ENCODE data around the gene CA5A. TPM values are rescaled to one million over a fixed set of nuclear protein-coding genes. Genes with fewer than 3 reads are reported as not detected.
"Not testable (repeated sequence)": the region's sequence is repeated elsewhere in the genome, so short reads cannot be mapped to it uniquely, and the experiment has no call there.

Gene CA5A
- total RNA-seq (2014; rRNA removed; shearing (Covaris generic); ENCODE audit: low replicate concordance): not detected in 2 replicates

DNA sequence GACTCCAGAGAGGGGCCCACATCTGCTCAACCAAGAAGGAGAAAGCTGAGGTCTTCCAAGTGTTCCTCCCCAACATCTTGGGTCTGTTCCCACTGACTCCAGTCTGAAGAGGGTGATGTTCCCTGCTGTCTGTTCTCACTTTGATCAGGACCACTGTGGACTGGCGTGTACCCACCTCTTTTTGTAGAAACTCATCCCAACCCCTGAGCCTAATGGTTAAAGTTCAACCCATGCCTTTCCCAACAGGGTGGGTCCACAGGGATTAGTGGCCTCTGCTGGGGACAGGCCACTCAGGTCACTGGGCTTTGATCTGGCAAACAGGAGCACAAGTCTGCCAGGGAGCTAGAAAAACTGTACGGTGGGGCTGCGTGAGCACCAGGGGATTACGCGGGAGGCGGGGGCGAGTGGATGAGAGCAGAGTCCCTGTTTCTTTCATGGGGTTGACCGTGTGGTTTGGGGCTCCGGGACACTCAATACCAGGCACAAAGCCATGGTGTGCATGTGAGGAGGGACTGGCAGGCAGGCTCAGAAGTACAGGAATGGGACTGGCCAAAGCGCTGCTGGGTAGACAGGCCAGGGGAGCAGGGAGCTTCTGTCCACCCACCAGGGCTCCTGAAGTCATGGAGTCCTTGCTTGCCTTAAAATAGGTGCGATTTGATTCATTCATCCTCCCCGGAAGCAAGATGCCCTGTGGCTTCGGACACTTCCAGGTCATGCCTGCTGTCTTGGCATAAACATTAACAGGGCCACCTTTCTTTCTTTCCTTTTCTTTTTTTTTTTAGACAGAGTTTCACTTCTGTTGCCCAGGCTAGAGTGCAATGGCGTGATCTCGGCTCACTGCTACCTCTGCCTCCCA is at the start of gene CA5A:
Gene CA5A (minus strand): TSS at position 155 of the 856 bp plus-strand sequence. CDS start 79 bp downstream, at position 76.
- Histone ChIP-seq H3K9me3 (no peaks in the 10 kb centered on the region), H3K36me3 (no peaks in the 10 kb centered on the region), H3K27me3 (no peaks in the 10 kb centered on the region), H3K4me3 (no peak within 1 kb of the TSS)
- no peak for DNase-seq

DNA sequence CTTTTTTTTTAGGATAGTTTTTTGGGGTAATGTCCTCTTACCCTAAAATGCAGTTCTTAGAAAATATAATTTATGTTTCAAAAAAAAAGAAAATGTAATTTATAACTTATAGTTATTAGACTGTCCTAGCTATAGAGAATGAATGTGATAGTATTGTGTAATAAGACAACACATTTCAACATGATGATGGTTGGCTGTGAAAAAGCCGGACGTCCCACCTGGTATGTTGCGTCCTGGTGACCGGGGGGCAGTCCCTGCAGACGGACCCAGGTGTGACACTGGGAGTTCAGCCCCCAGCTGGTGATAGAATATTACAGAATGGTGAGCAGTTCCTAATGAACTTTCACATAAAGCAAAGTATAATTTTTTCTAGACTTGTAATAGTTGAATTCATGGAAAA is 49.2 kb upstream of the CA5A start:
- not testable (repeated sequence) for H3K36me3 ChIP-seq, H3K27me3 ChIP-seq, DNase-seq, H3K4me3 ChIP-seq, H3K9me3 ChIP-seq

DNA sequence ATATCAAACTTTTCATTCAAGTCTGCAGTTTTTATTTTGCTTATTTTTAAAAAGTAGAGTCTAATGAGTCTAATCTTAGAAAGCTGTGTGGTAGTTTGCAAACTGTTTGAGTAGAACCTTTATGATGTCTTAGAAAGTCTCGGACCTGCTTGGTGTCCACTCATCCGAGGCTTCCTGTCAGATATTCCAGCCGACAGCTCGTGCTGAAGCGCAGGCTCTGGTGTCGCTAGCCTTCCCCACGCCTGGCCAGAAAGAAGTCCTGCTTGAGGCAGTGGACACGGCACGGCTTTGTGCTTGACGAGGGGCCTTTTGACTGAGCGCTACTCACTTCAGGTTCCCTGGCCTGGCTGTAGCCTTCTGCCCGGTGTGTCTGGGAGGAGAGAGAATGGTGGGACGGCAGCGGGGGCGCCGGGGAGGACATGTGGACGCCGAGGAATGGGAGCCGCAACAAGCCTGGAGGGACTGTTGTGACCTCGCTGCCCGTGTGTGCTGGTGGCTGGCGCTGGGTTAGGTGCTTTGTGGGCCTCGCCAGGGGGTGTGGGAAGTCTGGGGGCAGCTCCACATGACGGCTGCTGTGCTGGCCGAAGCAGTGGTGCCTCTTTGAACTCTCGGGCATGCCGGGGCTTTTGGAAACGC is 48.4 kb upstream of the CA5A start:
- DNase-seq: no peak
- H3K4me3 ChIP-seq: no peak overlapping the region
- H3K36me3 ChIP-seq: peaks cover 2% of the 10 kb centered on the region; the same call in 1 of the 2 replicates
- no peaks in the 10 kb centered on the region for H3K27me3 ChIP-seq
- no peaks in the 10 kb centered on the region for H3K9me3 ChIP-seq

DNA sequence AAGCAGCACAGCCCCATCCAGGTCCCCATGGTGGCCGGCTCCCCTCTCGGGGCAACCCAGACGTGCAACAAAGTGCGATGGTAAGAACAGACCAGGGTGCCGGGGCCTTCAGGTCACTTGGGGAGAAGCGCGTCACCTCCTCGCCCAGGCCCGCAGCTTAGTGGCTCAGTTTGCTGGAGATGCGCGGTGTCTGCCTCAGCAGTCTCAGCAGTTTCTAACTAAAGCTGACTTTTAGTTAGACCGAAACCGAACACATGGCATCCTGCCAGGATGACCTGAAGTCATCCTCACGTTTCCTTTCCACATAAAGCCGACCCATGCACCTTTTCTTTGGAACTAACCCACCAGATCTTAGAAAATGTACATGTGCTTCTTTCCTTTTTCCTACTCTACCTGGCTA is 47.9 kb upstream of the CA5A start:
- not testable (repeated sequence) for H3K9me3 ChIP-seq, H3K27me3 ChIP-seq, DNase-seq, H3K4me3 ChIP-seq, H3K36me3 ChIP-seq

DNA sequence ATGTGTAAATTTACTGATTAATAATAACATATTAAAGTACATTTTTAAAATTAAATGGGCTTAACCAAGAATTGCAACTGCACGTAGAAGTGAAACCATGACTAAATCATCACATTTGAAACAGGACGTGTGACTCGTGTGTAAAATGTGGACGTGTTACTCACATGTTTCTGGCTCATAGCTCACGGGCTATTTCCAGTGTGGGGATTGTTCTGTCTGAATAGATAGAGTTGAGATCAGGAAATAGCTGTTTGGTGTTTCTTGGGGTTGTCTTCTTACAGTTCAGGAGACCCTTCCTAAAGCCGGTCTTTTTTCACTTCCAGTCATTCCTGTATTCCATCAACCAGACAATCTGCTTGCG is 47.4 kb upstream of the CA5A start:
- DNase-seq, H3K9me3 ChIP-seq: not testable (repeated sequence)

DNA sequence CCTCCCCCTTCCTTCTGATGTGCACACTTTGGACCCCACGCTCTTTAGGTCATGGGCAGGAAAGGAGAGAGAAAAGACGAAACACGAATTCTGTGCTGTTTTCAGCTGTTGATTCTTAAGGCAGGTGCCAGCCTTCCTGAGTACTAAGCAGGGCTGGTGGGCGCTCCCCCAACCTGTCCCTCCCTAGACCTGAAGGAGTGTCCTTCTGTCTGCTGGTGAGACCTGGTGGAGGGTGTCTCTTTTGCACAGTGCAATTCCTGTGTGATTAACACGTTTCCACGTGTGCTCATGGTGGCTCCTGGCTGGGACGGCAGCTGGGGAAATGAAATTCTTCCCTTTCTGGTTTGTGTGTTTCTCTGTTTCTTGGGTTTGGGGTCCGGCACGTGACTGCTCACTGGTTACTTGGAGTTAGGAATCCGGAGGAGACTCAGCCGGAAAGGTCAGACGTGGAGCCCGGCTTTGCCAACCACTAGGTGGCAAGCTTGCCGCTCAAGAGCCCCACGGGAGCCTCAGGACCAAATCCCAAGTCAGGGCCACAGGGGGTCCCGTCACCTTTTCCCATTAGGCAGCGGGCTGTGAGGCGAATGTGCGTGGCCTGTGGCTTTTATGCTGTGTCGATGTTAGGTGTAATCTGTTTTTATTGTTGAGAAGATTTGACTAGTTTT is 46.9 kb upstream of the CA5A start:
- DNase-seq, H3K4me3 ChIP-seq, H3K27me3 ChIP-seq, H3K36me3 ChIP-seq, H3K9me3 ChIP-seq: not testable (repeated sequence)

More for the DNA sequence above, 47.4 kb upstream of the CA5A start:
- not testable (repeated sequence) for H3K36me3 ChIP-seq, H3K4me3 ChIP-seq, H3K27me3 ChIP-seq

DNA sequence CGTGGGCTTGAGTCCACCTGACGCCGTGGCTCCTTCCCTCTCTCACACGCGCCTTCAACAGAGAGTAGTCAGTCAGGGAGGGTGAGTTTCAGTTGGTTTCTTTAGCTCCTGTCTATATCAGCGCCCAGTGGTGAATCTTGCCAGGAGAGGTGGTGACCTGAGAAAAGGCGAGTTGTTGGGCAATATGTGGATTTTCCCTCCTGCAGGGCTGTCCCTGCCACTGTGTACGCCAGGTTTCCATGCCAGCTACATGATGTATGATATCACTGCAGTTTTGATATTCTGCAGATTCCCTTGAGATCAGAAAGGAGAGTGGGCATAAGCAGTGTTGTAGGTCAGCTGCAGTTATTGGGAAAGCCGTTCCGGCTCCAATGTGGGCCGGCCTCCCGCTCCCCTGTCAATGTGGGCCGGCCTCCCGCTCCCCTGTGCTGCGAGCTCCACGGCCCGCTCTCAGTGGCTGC is 46.3 kb upstream of the CA5A start:
- Histone ChIP-seq H3K27me3 (no peaks in the 10 kb centered on the region), H3K9me3 (no peaks in the 10 kb centered on the region), H3K36me3 (peaks cover 2% of the 10 kb centered on the region; the same call in 1 of the 2 replicates), H3K4me3 (no peak overlapping the region)
- DNase-seq: no peak

DNA sequence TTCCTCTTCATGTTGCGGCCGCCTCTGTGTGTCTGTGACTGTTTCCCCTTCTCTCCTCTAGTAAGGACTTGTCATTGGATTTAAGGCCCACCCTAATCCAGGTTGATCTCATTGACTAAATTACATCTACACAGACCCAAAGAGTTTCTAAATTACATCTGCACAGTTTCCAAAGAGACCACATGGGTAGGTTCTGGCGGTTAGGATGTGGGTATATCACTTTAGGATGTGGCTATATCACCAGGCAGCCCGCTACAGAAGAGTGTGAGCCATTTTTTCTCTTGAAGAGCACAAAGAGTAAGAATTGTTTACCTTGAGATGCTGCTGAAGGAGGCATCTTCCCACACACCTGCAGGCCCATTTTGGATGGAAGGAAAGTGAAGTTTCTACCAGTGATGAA is 45.0 kb upstream of the CA5A start:
- H3K9me3 ChIP-seq, H3K36me3 ChIP-seq, H3K27me3 ChIP-seq, H3K4me3 ChIP-seq, DNase-seq: not testable (repeated sequence)

DNA sequence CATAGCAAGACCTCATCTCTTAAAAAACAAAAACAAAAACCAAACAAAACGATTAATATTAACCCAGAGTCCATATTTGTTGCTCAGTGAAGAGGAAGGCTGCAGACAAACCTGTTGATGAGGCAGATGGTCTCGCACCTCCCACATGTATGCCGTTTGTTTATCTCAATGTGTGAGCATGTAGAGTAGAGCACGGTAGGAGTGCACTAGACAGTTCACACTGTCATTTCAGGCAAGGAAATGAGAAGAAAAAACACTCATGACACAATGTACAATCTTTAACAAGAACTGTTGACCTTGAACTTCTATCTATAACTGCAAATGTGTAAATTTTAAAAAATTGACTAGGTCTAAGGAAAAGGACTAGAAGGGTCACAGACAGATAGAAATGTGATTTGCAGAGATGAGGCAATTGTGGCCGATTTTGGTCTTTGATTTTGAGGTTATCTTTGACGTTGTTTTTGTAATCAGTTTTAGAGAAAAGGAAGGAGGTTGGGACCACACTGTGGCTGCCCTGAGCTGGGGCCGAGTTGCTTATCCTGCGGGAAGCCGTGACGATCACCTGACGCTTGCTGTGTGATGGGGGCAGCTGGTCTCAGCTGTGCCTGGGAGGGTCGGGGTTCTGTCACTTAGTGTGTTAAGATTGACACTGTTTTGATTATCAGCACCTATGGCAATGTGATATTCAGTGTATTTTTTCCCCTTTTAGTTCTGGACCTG is 43.7 kb upstream of the CA5A start:
- not testable (repeated sequence) for H3K9me3 ChIP-seq, DNase-seq, H3K36me3 ChIP-seq, H3K4me3 ChIP-seq, H3K27me3 ChIP-seq

DNA sequence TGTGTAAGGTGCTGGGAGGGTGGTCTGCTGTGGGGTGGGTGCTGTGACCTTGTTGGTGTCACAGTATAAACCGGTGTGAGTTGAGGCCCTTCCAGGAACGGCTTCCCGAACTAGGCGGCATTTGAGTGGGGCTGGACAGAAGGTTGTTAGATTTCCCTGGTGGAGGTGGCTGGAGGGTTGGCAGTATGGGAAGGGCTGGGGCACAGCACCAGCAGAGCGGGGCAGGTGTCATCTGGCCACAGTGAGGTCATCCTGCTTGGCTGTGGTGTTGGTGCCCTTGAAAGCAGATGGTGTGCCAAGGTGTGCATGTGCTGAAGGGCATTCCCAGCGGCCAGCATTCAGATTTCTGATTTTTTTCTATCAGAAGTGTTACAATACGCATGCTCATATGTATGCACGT is 43.0 kb upstream of the CA5A start:
- DNase-seq: no peak
- Histone ChIP-seq H3K4me3 (no peak overlapping the region), H3K36me3 (peaks cover 2% of the 10 kb centered on the region; the same call in 1 of the 2 replicates), H3K27me3 (no peaks in the 10 kb centered on the region), H3K9me3 (no peaks in the 10 kb centered on the region)

DNA sequence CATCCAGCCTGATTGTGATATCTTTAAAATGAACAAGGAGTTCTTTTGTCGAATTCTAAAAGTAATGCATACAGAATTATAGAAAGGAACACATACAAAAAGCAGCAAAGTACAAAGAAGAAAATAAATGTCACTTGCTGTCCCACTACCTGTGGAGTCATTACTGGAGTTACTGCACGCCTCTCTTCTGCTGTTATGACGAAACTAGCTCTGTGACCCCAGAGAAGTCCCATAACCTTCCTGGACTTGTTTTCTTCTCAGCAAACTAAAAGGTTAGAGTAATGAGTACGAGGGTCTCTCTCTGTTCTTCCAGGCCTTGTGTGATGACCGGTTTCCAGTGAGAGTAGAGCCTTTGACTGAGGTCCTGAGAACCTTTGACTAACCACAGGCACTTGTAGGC is 41.8 kb upstream of the CA5A start:
- Histone ChIP-seq H3K4me3 (no peak overlapping the region), H3K36me3 (peaks cover 2% of the 10 kb centered on the region; the same call in 1 of the 2 replicates), H3K27me3 (no peaks in the 10 kb centered on the region), H3K9me3 (no peaks in the 10 kb centered on the region)
- no peak for DNase-seq

DNA sequence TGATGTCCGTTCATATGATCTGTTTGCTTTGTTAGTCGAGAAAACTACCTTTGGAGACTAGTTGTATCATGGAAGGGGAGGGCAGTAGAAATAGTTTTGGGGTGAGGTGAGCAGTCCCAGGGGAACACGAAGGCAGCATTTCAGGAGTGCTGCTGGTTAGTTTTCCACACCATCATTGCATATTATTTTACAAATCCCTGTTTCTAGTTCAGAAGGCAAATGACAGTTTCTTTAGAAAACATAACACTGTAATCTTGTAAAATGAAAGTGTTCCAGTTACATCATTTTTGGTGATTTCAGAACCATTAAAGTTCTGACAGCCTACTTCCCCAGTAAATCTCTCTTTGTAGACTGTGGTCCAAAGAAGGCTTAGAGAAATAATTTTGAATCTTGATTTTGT is 40.3 kb upstream of the CA5A start:
- no peak for DNase-seq
- peaks cover 3% of the 10 kb centered on the region; the same call in 1 of the 2 replicates for H3K9me3 ChIP-seq
- no peaks in the 10 kb centered on the region for H3K27me3 ChIP-seq
- H3K4me3 ChIP-seq: no peak overlapping the region
- H3K36me3 ChIP-seq: peaks cover 2% of the 10 kb centered on the region; the same call in 1 of the 2 replicates

DNA sequence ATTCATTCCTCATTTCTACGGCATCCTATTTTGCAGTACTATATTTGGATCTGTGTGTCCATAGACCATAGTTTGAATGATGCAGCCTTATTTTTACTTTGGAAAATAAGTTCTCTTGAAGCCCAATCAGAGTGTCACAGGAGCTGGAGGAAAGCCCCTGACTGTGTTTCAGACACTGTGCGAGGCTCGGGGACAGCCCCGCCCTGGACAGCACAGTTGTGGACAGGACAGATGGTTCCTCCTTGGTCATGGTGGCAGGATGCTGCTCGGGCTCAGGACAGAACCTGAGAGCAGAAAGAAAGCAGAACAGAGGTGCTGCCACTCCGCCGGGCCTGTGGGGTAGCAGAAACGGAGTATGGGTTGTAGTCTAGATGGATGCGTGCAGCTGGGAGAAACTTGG is 37.8 kb upstream of the CA5A start:
- H3K4me3 ChIP-seq: no peak overlapping the region
- H3K27me3 ChIP-seq: no peaks in the 10 kb centered on the region
- H3K9me3 ChIP-seq: peaks cover 4% of the 10 kb centered on the region; the same call in 1 of the 2 replicates
- H3K36me3 ChIP-seq: no peaks in the 10 kb centered on the region; the same call in none of the 2 replicates
- DNase-seq: no peak

DNA sequence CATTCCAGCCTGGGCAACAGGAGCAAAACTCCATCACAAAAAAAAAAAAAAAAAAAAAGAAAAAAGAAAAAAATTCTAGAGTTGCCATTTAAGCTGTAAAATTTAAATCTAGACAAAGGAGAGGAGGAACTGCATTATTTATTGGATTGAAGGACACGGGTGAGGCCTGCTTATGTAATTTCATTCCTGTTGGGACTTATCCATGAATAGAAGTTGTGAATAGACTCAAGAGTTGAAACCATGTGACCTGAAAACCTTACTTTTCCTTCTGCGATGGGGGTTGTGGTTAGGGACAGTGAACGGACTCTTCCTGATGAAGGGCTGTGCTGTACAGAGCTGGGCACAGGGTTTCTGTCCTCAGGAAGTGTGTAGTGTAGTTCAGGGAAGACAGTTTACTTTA is 37.4 kb upstream of the CA5A start:
- Histone ChIP-seq H3K36me3 (no peaks in the 10 kb centered on the region; the same call in none of the 2 replicates), H3K4me3 (no peak overlapping the region), H3K27me3 (no peaks in the 10 kb centered on the region), H3K9me3 (peaks cover 4% of the 10 kb centered on the region; the same call in 1 of the 2 replicates)
- DNase-seq: no peak

DNA sequence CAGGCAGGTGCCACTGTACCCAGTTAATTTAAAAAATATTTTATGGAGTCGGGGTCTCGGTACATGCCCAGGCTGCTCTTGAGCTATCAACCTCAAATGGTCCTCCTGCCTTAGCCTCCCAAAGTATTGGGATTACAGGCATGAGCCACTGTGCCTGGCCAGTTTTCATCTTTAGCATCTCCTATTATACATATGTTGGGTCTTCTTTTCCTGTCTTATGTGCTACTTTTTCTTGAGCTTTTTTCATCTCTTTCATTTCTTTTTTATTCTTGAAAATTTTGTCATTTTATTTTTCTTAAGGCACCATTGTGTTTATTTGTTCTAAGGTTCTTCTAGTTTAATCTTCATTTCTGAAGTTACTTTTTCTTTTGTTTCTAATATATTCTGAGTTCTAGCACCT is 35.6 kb upstream of the CA5A start:
- Histone ChIP-seq H3K36me3 (no peaks in the 10 kb centered on the region; the same call in none of the 2 replicates), H3K27me3 (no peaks in the 10 kb centered on the region), H3K9me3 (peaks cover 4% of the 10 kb centered on the region; the same call in 1 of the 2 replicates), H3K4me3 (no peak overlapping the region)
- DNase-seq: no peak

DNA sequence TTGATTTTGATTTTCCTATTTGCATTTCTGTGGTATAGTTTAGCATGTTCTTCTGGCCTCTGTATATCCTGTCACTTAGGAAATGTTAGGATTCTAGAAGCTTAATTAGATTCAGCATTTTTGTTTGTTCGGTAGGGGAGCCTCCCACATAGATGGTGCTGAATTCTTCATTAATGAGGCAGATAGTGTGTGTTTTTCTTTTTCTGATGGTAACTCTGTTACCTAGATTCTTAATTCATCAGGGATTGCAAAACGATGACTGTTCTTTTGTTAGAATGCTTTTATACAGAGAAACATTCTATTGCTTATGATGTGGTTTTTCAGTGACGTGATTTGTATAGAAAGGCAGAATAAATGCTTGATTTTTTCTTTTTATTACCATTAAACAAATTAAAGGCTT is 33.9 kb upstream of the CA5A start:
- Histone ChIP-seq H3K36me3 (no peaks in the 10 kb centered on the region; the same call in none of the 2 replicates), H3K27me3 (no peaks in the 10 kb centered on the region), H3K4me3 (no peak overlapping the region), H3K9me3 (peaks cover 4% of the 10 kb centered on the region; the same call in 1 of the 2 replicates)
- no peak for DNase-seq
